Measurements from ENCODE around the gene SMARCE1.

Gene SMARCE1

GRCh38 chr17:40613467-40614154, 34.0 kb downstream of the SMARCE1 start:
- in situ Hi-C loops (cut with HindIII; ENCODE audit: low sequenced_read_pairs) = no loop called here

GRCh38 chr17:40612599-40613244, 34.9 kb downstream of the SMARCE1 start:
- in situ Hi-C loops (cut with HindIII; ENCODE audit: low sequenced_read_pairs) = no loop called here

GRCh38 chr17:40611840-40612474, 35.7 kb downstream of the SMARCE1 start:
- in situ Hi-C loops (cut with HindIII; ENCODE audit: low sequenced_read_pairs) = no loop called here

GRCh38 chr17:40610359-40610758, 37.3 kb downstream of the SMARCE1 start:
- in situ Hi-C loops (cut with HindIII; ENCODE audit: low sequenced_read_pairs) = no loop called here

- in situ Hi-C loops (cut with HindIII; ENCODE audit: low sequenced_read_pairs) = no loop called here
Observed at GRCh38 chr17:40608061-40608581, 39.5 kb downstream of the SMARCE1 start.

GRCh38 chr17:40607641-40608040, 40.0 kb downstream of the SMARCE1 start:
- in situ Hi-C loops (cut with HindIII; ENCODE audit: low sequenced_read_pairs) = no loop called here

GRCh38 chr17:40606548-40607353, 40.9 kb downstream of the SMARCE1 start:
- in situ Hi-C loops (cut with HindIII; ENCODE audit: low sequenced_read_pairs) = no loop called here

- in situ Hi-C loops (cut with HindIII; ENCODE audit: low sequenced_read_pairs) = no loop called here
Observed at GRCh38 chr17:40605306-40605705, 42.3 kb downstream of the SMARCE1 start.

GRCh38 chr17:40604327-40605080, 43.1 kb downstream of the SMARCE1 start:
- in situ Hi-C loops (cut with HindIII; ENCODE audit: low sequenced_read_pairs) = no loop called here

GRCh38 chr17:40602445-40603443, 44.9 kb downstream of the SMARCE1 start:
- in situ Hi-C loops (cut with HindIII; ENCODE audit: low sequenced_read_pairs) = no loop called here

- in situ Hi-C loops (cut with HindIII; ENCODE audit: low sequenced_read_pairs) = no loop called here
Observed at GRCh38 chr17:40600486-40601046, 47.1 kb downstream of the SMARCE1 start.

GRCh38 chr17:40599468-40599763, 48.2 kb downstream of the SMARCE1 start:
- in situ Hi-C loops (cut with HindIII; ENCODE audit: low sequenced_read_pairs) = no loop called here

GRCh38 chr17:40598619-40599467, 48.8 kb downstream of the SMARCE1 start:
- in situ Hi-C loops (cut with HindIII; ENCODE audit: low sequenced_read_pairs) = no loop called here

- in situ Hi-C loops (cut with HindIII; ENCODE audit: low sequenced_read_pairs) = no loop called here
Observed at GRCh38 chr17:40598301-40598618, 49.4 kb downstream of the SMARCE1 start.

- in situ Hi-C loops (cut with HindIII; ENCODE audit: low sequenced_read_pairs) = no loop called here
Observed at GRCh38 chr17:40597556-40598300, 49.9 kb downstream of the SMARCE1 start.

GRCh38 chr17:40597156-40597555, 50.5 kb downstream of the SMARCE1 start:
- in situ Hi-C loops (cut with HindIII; ENCODE audit: low sequenced_read_pairs) = no loop called here

GRCh38 chr17:40596261-40596919, 51.2 kb downstream of the SMARCE1 start:
- in situ Hi-C loops (cut with HindIII; ENCODE audit: low sequenced_read_pairs) = no loop called here

Data from DLD1 (cell line).